Right ventricle myocardium inferior (tissue), 1 donor: ENCODE results near the gene ADGRD1. TPM values are rescaled to one million over a fixed set of nuclear protein-coding genes. Genes with fewer than 3 reads are reported as not detected.
A peak's percentile ranks its signal among the peaks of the same experiment; 100 is the strongest.

Experiments
- ATAC-seq: fragments of 200-7000 bp; cut with Tn5 transposase; one replicate; pipeline ENCODE4 v1.9.1; 2020; ENCODE audit warnings: mild to moderate bottlenecking, moderate library complexity
- DNase-seq: peaks from one replicate; pipeline ENCODE4 v3.0.0; 2021; ENCODE audit errors: missing footprints
- intact Hi-C: fragments of 100-400 bp; cut with DNase I; formaldehyde crosslinking; loops from one replicate; pipeline ENCODE4 v1.11.0; 2022
- total RNA-seq: library from RNA; stranded (reverse); fragmentation: NEBNext Ultra II Directional; extraction: Animal tissue kit (Norgen Biotek cat#: 25700); gene quantifications from one replicate; pipeline ENCODE4 v1.2.1, GENCODE V29; 2021
- donor health status: DM: no; HTN: yes; CAD: no; lungs with severe emphysema.

The ADGRD1 gene
- total RNA-seq, 1 donor from 2014 or later = 89.1 TPM

DNA sequence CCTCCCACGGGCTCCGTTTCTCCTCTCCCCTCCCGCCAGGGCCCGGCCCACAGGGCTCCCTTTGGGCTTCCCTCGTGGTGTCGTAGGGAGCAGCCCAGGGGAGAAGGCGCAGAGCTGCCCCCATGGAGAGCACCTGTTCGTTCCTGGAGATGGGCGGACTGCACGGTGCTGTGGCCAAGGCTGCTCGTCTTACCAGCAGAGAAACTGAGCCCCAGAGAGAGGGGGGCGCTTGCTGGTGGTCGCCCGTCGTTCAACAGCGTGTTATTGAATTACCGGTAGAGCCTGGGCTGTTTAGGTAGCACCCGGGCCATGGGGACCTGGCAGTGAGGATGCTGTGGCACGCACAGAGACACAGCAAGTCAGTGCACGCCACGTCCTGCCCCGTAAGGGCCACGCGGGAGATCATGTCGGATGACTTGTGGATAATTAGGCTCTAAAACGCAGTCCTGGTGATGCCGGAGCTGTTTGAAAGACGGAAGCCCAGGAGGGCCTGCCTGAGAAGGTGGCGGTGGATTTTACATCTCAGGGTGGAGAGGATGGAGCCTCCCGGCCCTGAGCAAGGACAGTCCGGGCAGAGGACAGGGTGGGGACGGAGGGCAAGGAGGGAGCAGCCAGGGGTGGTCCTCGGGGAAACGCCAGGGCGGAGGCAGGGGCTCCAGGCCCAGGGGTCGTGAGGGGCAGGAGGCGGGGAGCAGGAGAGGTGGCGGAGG lies 134.4 kb downstream of the ADGRD1 start:
- ATAC-seq (no peak), DNase-seq (no peak)
- intact Hi-C loops = no loop called here

DNA sequence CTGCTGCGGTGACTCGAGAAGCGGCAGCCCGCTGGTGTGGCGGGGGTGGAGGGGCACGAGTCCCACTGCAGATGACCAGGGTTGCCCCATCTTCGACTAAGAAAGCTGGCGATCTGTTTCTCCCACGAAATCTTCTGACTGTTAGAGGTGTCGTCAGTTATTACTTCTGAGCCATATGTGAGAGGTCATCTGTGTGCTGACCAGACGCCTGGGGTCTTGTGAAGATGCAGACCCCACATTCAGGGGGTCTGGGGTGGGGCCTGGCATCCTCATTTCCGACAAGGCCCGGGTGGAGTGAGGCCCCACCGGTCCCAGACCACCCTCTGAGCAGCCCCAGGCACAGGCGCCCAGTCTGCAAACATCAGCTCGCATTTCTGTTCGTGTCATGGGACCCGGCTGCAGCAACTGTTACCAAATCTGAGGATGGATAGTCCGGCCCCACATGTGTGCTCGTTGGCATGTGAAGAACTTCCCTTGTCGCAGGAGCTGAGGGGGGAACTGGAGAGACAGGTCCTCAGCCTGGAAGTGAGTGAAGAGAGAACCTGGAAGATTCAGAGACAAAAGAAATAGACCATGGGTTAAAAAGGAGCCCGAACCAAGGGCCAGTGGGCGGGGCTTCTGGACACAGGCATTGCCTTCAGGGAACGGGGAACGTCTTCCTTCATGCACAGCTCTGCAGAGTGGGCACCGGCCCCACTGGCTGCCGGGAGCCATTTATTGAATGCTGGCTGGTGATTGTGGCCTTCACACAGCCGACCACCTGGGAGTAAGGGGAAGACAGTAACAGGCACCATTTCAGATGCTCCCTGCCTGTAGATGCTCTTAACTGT lies 135.2 kb downstream of the ADGRD1 start:
- intact Hi-C loops = no loop called here
- ATAC-seq (no peak), DNase-seq (no peak)

DNA sequence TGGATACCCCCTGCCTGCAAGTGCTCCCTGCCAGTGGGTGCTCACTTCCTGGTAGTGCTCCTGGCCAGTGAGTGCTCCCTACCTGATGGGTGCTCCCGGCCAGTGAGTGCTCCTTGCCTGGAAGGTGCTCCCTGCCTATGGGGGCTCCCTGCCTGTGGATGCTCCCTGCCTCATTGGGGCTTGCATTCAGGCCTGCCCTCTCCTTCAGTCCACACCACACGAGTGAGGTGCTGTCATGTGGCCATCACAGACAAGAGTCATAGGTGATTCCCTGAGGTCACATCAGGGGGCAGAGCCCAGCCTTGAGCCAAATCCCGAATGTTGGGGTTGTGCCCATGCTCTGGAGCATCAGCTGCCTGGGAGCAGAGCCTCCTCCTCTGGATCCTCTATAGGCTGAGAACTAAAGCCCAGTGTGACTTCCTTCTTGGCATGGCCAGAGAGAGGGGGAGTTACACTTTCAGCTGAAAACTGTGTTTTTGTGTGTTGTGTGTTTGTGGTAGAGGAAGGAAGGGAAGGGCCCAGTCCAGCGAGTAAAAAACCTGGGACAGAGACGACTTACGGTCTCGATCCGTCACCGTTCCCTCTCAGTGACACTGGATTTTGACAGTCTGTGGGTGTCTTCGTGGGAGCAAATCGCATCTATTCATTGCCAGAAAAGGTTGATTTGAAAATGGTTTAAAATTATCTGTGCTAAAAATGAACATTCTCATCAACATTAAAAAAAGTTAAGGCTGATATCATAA lies 136.0 kb downstream of the ADGRD1 start:
- DNase-seq = no peak

DNA sequence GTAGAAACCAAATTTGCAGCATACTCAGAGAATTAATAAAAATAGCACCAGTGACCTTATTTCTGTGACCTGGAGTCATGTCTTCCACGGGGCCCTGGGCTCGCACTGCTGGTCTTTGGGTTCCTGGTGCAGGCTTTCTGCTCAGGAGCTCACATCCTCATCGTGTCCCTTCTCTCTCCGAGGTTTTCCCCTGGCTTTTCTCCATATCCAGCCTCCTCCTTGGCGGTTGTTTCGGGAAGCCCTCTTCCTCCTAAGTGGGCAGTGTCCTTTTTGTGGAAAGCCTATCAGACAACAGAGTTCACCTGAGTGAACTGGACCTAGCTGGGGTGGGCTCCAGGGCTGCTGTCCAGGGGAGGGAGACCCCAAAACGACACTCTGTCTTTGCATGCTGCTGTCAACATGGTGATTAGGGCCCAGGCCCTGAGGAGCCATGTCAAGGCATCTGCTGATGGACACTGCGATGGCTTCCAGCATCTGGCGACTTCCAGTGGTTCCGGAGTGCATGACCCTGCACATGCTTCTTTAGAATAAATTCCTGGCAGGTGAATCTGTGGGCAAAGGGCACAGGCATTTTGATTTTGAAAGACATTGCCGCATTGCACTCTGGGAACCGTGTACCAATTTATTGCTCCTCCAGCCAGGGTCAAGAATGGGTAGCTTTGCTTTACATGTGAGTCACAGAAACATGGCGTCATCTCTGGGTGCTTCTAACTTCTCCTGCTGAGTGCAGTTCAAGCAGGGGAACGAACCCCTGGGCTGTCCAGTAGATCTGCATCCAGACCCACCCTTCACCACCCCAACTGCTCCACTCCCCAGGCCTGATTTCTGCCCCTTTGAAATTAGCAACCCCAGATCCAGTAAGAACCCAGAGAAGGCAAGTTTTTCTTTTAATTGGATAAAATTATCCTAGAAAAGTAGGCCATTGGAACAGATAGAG lies 136.8 kb downstream of the ADGRD1 start:
- intact Hi-C loops = loop anchor here (5.0 kb wide), 1 partner anchor 43 kb away; no protein-coding TSS in a partner anchor
- DNase-seq (no peak), ATAC-seq (no peak)

More for the DNA sequence above, 136.0 kb downstream of the ADGRD1 start:
- no peak for ATAC-seq
- intact Hi-C loops = loop anchor here (5.0 kb wide), 1 partner anchor 42 kb away; no protein-coding TSS in a partner anchor

DNA sequence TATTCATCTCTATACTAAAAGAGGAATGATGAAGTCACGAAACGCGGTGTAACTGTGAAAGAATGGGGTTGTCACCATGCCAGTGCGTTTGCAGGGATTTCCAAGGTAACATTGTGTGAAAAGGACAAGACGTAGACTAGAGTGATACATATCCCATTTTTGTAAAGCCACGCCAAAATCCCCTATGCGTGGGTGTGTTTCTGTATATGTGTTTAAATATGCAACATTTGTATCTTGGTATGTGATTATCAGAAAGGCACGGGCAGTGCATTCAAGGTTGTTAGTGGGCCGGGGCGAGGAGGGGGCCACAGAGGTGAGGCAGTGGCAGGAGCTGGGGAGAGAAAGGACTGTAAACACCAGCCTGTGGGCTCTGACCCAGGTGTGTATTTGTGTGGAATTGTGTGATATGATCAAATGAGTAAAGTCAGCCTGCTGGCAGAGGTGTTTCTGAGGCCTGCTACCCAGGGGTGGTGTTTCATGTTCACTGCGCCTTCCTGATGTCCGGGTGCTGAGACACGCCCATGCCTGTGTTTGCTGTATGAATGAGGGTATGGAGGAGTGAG lies 137.8 kb downstream of the ADGRD1 start:
- intact Hi-C loops = loop anchor here (5.0 kb wide), 1 partner anchor 44 kb away; no protein-coding TSS in a partner anchor

DNA sequence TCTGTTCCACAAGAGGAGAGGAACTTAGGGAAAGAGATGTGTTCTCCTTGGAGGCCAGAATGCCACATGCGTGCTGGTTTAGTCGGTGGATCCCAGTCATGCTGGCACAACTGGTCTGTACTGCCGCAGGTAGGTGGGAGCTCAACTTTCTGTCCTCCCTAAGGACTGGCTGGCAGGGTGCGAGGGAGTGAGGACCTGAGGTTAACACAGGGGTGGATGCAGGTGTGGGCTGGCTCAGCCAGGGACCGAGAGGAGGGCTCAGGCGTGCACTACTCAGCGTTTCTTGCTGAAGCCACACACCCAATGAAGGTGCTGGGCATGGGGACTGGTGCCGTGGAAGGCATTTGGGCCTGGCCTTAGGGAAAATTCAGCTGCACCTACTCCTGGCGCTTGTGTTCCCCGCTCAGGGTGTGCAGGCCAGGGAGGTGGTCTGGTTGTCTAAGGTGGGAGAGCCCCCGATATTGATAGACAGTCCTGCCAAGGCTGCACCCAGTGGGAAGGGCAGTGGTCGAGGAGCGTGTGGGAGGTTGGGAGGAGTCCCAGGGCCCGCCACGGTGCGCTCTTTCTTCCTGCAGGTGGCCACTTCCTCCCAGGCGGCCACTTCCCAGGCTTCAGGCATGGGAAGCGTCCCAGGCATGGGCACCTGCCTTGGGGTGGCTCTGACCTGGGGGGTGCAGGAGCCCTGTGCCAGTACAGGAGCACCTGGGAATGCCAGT lies 138.4 kb downstream of the ADGRD1 start:
- intact Hi-C loops = loop anchor here (5.0 kb wide), 1 partner anchor 45 kb away; no protein-coding TSS in a partner anchor
- DNase-seq (peak; percentile 40), ATAC-seq (no peak)

More for the DNA sequence above, 137.8 kb downstream of the ADGRD1 start:
- DNase-seq = no peak
- no peak for ATAC-seq

DNA sequence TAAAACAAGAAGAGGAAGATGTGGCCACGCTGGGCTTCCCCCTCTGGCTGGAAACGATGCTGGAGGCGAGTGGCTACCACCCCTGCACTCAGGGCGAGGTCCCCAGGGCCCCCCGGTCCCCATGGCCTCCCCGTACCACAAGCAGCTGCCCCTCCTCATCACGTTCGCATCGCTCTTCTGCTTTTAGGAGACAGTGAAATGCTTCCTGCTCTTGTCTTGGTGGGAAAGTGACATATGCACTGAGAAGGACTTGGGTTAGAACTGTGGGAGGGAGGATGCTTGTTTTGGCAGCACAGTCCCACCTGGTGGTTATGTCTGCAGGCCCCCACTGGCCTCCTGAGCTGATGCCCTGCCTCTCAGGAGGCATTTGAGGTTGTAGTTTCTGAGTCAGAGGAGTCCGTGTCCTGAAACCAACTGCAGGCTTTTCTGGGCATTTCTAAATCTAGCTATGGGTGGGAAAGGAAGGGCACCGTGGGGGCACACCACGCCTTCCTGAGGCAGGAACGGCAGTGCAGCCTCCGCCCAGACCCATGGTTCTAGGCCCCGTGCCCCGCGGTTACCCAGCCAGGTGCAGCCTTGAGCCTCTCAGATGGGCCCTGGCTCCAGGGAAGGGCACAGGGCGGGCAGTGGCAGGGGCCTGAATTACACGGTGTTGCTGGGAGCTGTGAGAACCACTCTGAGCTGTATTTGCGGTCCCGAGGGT lies 139.3 kb downstream of the ADGRD1 start:
- intact Hi-C loops = loop anchor here (5.0 kb wide), 1 partner anchor 46 kb away; no protein-coding TSS in a partner anchor
- peak; percentile 67 for DNase-seq
- no peak for ATAC-seq

DNA sequence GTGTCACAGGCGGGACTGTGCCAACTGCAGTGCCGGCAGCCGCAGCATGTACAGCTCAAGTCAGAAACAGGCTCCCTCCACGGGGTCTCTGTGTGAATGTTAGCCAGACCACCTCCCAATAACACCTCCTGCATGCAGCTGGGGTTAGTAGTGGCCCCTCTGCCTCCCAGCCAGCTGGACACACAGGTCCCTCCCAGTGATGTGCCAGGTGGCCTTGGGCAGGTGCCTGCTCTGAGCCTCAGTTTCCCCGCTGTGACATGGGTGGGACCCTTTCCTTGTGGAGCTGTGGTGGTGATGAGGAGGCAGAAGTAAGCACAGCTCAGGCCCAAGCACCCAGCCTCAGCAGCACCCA lies 139.9 kb downstream of the ADGRD1 start:
- DNase-seq (no peak), ATAC-seq (no peak)
- intact Hi-C loops = loop anchor here (5.0 kb wide), 1 partner anchor 46 kb away; no protein-coding TSS in a partner anchor

DNA sequence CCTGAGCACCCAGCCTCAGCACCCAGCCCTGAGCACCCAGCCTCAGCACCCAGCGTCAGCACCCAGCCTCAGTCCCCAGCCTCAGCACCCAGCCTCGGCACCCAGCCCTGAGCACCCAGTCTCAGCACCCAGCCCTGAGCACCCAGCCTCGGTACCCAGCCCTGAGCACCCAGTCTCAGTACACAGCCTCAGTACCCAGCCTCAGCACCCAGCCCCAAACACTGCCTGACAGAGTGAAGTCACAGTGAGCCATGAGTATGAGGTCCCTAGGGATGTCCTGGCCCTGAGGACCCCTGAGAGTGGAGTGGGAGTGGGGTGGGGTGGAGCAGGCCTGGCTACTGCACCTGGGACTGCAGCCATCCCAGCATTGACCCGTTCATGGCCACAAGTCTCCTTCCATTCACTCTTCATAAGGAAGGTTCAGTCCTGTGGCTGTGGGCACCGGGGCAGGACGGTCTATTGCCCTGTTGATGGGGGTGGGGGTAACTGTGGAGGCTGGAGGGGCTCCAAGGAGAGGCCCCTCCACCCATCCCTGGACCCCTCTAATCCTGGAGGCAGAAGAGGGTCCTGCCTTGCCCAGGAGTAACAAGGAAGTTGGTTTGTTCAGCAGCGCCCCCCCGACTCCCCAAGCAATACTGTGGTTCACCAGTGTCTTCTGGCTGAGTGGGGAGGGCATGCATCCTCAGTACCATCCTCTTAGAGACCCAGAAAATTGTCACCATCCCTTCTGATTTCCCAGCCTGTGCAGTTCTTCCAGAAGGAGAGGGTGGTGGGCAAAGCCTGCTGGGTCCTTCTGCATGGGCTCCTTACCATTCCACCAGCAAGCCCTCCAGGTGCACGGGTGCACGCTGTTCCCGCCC lies 140.5 kb downstream of the ADGRD1 start:
- ATAC-seq = no peak
- peak; percentile 25 for DNase-seq
- intact Hi-C loops = loop anchor here (5.0 kb wide), 1 partner anchor 47 kb away; no protein-coding TSS in a partner anchor

DNA sequence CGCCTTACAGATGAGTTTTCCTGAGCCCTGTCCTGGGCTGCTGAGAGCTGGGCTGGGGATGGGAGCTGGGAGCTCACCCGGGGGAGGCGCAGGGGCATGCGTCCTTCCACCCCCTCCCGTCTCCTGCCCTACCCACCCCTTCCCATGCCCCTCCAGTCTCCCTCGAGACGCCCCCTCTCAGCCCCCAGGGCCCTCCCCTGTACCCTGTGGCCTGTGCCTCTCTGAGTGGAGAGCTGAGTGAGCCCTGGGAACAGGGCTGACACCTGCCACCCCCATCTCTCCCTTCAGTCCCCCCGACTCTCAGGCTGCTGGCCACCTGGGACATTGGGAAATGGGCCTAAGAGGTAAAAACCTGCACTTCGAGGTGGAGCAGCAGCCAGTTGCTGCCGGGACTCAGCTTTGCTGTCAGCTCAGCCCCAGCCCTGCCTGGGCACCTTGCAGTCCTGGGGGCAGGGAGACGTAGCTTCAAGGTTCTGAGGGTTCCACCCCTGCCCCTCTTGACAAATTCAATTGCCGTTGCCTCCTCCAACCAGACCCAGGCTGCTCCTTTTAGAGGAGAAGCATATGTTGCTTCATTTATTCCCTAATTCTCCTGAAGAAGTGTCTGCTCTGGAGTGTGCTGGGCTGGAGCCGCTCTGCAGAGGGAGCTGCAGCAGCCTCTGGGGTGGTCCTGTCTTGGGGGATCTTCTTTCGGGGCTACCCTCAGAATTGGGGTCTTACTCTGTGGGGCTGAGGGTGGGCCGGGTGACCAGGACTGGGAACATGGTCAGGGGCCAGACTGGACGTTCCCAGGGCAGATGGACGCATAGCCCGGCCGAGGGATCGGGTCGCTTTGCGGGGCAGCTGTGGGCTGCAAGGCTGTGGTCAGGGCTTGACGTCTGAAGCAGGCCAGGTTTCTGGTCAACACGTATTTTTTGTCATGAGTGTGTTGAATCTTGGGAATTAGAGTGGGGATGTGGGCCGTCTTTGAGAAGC lies 141.4 kb downstream of the ADGRD1 start:
- ATAC-seq (no peak), DNase-seq (peak; percentile 49)
- intact Hi-C loops = loop anchor here (5.0 kb wide), 1 partner anchor 48 kb away; no protein-coding TSS in a partner anchor

DNA sequence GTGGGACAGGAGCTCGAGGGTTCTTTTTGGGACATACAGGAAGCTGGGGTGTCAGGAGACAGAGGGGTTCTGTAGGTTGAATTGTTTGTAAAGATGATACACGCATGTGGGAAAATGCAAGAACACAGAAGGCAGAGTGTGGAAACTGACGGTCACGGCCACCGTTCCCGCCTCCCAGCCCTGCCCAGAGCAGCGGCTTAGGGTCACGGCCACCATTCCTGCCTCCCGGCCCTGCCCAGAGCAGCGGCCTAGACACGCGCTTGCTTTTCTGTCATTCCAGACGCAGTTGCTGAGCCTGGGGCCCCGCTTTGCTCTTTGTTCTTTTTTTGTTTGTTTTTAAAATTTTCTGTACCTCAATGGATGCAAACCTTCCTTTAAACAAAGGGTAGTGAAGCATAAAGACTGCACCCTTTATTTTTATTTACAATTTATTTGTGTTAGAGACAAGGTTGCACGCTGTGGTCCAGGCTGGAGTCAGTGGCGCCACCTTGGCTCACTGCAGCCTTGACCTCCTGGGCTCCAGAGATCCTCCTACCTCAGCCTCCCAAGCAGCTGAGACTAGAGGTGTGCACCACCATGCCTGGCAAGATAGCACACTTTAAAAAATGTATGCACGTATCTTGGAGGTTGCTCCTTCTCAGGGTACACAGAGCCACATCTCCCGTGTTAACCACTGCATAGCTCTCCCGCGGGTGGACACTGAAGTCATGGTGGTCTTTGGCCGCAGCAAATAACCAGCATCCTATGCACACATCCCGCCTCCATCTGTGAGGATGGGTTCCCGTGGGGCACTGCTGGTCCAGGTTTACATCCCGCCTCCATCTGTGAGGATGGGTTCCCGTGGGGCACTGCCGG lies 142.3 kb downstream of the ADGRD1 start:
- ATAC-seq = no peak
- intact Hi-C loops = no loop called here
- DNase-seq = peak; percentile 26

DNA sequence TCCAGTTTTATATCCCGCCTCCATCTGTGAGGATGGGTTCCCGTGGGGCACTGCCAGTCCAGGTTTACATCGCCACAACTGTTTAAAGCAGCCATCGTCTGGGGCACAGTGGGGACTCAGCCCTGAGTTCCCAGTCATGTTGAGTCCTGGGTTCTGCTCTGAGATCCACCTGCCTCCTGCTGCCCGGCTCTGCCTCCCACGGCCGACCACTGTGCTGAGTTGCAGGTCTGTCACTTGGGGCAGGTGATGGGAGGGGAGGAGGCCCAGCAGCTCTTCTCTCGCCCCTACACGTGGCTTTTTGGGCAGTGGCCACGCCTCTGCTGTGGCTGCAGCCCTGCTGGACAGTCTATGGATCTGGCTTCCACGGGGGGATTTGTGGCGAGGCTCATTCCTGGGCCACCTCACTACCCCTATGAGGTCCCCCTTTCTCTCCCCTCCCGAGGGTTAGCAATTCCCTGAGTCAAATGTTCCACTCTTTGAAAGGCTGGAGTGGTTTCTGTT lies 143.0 kb downstream of the ADGRD1 start:
- no peak for ATAC-seq
- DNase-seq = peak; percentile 58

More for the DNA sequence above, 143.0 kb downstream of the ADGRD1 start:
- intact Hi-C loops = no loop called here
